HuH-7 (cell line): Measurements from ENCODE around the gene MS4A7.
"Not testable (repeated sequence)": the region's sequence is repeated elsewhere in the genome, so short reads cannot be mapped to it uniquely, and the experiment has no call there.

ENCODE experiments used
- DNase-seq: peaks from one replicate; pipeline ENCODE4 v3.0.0; 2011; ENCODE audit warnings: low spot score

Gene MS4A7, protein sequence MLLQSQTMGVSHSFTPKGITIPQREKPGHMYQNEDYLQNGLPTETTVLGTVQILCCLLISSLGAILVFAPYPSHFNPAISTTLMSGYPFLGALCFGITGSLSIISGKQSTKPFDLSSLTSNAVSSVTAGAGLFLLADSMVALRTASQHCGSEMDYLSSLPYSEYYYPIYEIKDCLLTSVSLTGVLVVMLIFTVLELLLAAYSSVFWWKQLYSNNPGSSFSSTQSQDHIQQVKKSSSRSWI

GRCh38 chr11:60378354-60378753 is at the start of gene MS4A7:
Gene MS4A7 (plus strand): TSS chr11:60378532. CDS start chr11:60383142, 4,610 bp downstream.
- DNase-seq = no peak

GRCh38 chr11:60332846-60333245 is 45.5 kb upstream of the MS4A7 start:
- no peak for DNase-seq

DNA sequence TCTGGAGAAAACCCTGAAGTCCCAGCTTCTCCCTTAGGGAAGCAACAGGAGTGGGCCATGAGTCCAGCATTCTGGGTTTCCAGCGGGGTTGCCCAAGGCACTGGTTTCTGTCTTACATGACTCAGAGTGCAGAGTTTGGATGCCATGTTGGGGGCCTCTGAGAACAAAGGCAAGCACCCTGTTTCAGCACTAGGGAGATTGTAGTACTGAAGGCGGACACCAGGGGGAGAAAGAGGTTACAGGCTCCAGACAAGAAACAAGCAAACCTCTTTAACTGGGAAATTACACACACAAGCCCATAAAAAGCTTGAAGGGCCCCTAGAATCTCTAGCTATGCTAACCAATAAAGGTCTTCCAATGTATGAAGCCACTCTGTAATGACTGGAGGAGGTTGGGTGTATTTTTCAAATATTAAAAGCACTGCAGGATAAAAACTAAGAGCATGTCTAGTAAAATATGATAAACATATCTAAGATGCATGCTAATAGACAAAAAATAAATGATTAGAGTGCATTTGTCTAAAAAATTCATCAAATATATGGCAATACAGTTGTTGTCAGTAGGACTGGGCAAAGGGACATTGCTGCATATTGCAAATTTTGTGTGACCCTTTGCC is 44.2 kb upstream of the MS4A7 start:
- peak; percentile 20 for DNase-seq

- no peak for DNase-seq
Measured at GRCh38 chr11:60336767-60337391, 41.5 kb upstream of the MS4A7 start.

DNA sequence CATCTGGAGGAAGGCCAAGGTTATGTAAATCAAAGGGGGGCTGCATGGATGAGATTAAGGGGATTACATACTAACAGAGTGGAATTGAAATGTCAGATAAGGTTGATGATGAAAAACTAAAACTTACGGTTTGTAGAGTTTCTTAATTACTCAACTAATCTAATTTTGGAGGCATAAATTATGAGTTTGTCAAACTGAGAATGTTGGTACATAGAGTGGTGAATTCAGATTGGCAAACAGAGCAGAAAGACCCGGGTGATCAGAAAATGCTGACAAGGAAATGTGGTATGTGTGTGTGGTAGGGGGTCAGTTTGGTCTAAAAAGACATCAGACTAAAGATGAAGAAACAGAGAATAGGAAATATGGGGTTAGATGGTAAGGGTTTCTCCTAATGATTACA is 40.3 kb upstream of the MS4A7 start:
- DNase-seq = no peak

DNA sequence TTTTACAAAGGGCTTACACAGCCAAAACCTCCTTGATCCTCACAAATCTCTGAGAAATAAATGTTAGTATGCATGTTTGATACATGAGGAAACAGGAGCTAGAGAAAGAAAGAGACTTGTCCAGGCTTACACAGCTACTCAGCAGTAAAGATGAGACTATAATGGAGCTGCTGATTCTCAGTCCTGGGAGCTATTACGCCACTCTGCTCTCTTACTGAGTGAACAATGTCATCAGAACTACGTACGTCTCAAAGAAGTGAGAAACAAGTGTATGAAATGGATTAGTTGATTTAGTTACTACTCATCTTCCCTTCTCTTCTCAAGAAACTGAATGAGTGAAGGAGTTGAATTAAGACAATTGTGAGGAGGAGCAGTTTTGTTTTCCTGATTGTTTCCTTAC is 39.0 kb upstream of the MS4A7 start:
- DNase-seq = no peak

DNA sequence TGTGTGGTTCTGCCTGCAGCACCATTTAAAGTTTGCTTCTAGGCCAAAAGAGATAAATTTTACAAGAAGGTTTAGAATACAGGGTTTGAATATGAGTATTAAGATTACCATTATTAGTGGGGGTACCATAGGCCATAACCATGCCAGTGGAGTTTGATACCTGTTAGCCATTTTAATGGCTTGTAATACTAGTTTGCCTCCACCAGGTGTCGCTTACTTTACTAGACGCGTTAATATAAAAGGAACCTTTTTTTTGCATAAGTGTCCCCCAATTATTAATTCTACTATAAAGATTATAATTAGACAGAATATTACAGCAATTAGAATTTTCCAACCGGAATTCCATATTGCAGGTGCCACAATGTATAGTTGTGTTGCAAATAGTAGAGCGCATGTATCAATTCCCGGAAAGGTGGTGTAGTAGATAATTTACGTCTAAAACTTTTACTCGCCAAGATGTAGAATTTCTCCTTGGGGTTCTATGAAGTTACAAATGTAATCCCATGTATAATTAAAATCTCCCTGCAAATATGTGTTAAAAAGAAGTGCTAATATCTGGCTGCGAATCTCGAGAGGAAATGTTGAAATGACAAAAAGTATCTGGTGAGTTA is 35.1 kb upstream of the MS4A7 start:
- DNase-seq = no peak

DNA sequence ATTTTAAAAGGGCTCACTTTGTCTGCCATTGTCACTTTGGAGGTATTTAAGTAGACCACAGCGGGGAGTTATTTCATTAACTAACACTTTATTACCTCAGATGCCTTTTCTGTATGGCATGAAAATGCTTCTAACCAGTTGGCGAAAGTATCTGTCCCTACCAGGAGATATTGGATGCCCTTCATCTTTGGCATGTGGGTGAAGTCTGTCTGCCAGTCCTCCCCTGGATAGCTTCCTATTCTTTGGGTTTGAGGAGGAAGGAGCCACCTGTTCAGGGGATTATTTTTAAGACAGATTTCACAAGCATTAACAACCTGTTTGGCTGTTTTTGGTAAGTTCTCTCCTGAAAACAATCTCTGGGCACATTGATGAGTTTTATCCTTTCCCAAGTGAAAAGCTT is 34.2 kb upstream of the MS4A7 start:
- no peak for DNase-seq

DNA sequence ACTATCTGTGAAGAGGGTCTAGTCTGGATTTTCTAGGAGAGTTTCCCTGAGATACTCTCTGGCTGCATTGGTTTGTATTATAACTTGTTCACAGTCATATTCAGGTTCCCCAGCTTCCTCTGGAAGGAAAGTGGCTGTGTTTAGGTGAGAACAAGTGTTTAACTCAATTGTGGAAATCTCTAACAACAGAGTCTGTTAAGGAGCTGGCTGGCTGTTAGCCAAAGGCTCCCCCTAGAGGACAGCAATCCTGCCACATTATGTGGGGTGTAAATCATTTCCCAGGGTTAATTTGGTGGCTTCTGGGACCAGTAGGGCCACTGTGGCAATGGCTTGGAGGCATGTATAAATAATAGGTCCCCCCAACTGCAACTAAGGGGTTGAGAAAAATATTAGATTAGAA is 32.8 kb upstream of the MS4A7 start:
- no peak for DNase-seq

- DNase-seq = no peak
Measured at GRCh38 chr11:60347084-60347797, 31.1 kb upstream of the MS4A7 start.

- DNase-seq = no peak
Measured at GRCh38 chr11:60348116-60348515, 30.2 kb upstream of the MS4A7 start.

DNA sequence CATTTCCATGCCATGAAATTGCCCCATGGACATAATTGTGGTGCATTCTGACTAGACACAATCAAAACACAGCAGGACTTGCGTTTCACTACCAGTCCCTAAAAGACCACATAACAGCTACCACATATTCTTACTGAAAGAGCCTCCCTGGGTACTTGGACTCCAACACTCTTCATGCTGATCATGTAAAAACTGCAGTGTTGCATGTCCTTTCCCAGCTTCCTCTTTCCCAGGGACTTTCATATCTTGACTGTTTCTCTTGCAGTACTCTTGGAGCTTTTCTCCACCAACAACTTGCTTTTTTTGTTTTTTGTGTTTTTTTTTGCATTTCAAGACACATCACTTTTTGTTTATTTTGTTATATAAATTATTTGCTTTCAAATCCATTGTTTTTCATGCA is 28.3 kb upstream of the MS4A7 start:
- no peak for DNase-seq

DNA sequence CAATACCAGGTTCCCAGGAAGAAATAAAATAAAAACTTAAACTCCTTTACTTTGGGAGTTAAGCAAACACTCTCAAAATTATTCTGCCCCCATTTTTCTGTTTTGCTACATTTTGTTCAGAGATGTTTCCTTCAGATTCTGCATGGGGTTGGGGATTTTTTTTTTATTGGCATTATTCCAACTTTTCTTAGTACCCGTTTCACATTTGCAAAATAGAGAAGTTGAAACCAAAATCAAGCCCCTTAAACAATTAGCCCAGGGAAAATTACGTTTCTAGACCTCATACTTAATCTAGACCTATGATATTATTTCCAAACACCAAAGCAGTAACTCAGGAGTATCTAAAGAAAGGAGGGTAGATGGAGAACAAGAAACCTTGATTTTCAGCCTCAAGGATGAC is 20.6 kb upstream of the MS4A7 start:
- no peak for DNase-seq

- no peak for DNase-seq
Measured at GRCh38 chr11:60360621-60361020, 17.7 kb upstream of the MS4A7 start.

DNA sequence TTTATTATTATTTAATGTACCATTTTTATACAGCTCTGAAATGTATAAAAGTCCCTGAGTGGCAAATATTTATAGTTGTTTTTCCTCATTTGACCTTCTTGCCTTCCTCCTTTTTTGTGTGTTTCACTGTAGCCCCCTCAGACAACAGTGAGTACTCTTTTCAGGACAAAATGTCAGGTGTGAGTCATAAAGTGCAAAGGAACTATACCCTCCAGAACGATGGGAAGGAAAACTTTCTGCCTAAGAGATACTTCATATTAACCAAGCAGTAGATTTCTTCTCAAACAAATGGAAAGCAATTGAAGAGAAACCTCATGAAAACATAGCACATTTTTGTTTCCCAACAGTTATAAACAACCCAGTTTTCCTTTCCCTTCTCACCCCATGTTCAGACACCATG is 16.1 kb upstream of the MS4A7 start:
- DNase-seq = no peak

- peak; percentile 30 for DNase-seq
Measured at GRCh38 chr11:60363542-60364470, 14.5 kb upstream of the MS4A7 start.

- DNase-seq = not testable (repeated sequence)
Measured at GRCh38 chr11:60366262-60366904, 11.9 kb upstream of the MS4A7 start.

GRCh38 chr11:60367009-60367408 is 11.3 kb upstream of the MS4A7 start:
- no peak for DNase-seq

DNA sequence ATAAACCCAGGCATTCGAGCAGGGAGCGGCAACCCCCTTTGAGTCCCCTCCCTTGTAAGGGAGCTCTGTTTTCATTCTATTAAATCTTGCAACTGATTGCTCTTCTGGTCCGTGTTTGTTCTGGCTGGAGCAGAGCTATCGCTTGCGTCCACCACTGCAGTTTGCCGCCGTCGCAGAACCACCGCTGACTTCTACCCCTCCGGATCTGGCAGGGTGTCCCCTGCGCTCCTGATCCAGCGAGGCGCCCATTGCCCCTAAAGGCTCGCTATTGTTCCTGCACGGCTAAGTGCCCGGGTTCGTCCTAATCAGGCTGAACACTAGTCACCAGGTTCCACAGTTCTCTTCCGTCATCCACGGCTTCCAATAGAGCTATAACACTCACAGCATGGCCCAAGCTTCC is 10.4 kb upstream of the MS4A7 start:
- no peak for DNase-seq

- DNase-seq = no peak
Measured at GRCh38 chr11:60370252-60370810, 8.0 kb upstream of the MS4A7 start.
